Fibroblast of skin of abdomen (primary cell): Measurements from ENCODE around the gene DRICH1. TPM values are rescaled to one million over a fixed set of nuclear protein-coding genes. Genes with fewer than 3 reads are reported as not detected.
"Not testable (repeated sequence)": the region's sequence is repeated elsewhere in the genome, so short reads cannot be mapped to it uniquely, and the experiment has no call there.

ENCODE experiments used
- DNase-seq: peaks from one replicate; pipeline ENCODE4 v3.0.0-alpha.2; 2013
- polyA plus RNA-seq, 2 experiments: library from polyadenylated mRNA; unstranded; fragments of 120-200 nt; gene quantifications; one replicate each; pipeline ENCODE4 v1.2.1, GENCODE V29; 2013; ENCODE audit not compliant: insufficient read length in 2 of 2

Gene DRICH1
- 0.55 TPM for polyA plus RNA-seq (2013, experiment 1 of 2; ENCODE audit: insufficient read length)
- polyA plus RNA-seq (2013, experiment 2 of 2; ENCODE audit: insufficient read length), result 0.34 TPM

- no peak for DNase-seq
Measured at GRCh38 chr22:23632178-23632577, at the start of gene DRICH1. DRICH1 (minus strand) TSS chr22:23632321; CDS start chr22:23632023, 298 bp downstream.

- no peak for DNase-seq
Measured at GRCh38 chr22:23681026-23681809, 49.1 kb upstream of the DRICH1 start.

DNA sequence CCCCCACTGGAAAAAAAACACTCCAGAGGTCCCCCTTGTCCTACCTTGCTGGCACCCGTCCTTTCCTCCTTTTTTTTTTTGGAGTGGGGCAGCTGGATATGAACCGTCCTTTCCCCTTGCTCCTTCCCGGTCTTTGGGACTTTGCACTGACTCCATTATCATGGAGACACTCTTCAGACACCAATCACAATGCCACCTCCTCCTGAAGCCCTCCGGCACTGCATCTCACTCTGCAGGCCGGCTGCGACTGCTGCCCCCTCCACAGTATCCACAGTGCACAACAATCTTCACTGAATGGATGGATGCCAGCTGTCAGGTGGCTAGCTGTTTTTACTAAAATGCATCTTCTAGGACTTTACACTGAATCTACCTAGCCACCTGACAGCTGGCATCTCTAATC, 46.0 kb upstream of the DRICH1 start:
- DNase-seq, result no peak

- DNase-seq, result no peak
Measured at GRCh38 chr22:23677701-23677995, 45.5 kb upstream of the DRICH1 start.

- DNase-seq, result not testable (repeated sequence)
Measured at GRCh38 chr22:23676841-23677700, 45.0 kb upstream of the DRICH1 start.

GRCh38 chr22:23675502-23676415, 43.6 kb upstream of the DRICH1 start:
- DNase-seq, result no peak

GRCh38 chr22:23674886-23675501, 42.9 kb upstream of the DRICH1 start:
- DNase-seq, result not testable (repeated sequence)

DNA sequence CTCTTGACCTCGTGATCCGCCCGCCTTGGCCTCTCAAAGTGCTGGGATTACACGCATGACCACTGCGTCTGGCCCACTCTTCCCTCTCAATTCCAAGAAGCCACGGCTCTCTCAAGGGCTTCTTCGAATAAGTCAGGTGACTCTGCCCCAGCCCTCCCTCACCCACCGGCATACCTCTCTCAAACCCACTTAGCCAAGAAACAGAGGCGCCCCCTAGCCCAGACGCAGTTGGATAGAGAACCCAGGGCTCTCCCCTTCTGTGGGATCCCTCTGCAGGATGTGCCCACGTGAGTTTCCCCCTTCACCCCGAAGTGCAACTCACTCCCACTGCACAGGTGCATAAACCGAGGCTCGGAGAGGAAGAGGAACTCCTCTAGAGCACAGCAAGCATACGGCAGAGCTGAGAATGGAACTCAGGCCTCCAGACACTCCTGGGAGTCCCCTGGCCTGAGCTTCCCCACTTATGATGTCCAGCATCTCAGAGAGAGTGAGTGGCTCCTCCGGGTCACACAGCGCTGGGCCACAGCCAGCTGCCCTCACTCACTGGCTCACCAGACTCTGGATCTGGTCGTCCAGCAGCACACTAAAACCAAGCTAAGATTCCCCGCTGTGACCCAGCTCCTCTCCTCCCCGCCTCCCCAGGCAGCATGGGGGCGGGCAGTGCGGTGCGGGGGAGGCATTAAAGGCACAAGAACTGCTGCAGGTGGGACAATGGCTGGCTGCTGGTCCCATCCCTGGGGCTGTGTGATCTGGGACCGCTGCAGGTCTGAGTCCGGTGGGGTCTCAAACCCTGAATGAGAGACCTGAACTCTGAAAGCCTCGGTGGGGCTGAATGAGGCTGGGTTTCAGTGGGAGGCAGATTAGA, 41.9 kb upstream of the DRICH1 start:
- DNase-seq, result no peak

- DNase-seq, result no peak
Measured at GRCh38 chr22:23673050-23673620, 41.0 kb upstream of the DRICH1 start.

DNA sequence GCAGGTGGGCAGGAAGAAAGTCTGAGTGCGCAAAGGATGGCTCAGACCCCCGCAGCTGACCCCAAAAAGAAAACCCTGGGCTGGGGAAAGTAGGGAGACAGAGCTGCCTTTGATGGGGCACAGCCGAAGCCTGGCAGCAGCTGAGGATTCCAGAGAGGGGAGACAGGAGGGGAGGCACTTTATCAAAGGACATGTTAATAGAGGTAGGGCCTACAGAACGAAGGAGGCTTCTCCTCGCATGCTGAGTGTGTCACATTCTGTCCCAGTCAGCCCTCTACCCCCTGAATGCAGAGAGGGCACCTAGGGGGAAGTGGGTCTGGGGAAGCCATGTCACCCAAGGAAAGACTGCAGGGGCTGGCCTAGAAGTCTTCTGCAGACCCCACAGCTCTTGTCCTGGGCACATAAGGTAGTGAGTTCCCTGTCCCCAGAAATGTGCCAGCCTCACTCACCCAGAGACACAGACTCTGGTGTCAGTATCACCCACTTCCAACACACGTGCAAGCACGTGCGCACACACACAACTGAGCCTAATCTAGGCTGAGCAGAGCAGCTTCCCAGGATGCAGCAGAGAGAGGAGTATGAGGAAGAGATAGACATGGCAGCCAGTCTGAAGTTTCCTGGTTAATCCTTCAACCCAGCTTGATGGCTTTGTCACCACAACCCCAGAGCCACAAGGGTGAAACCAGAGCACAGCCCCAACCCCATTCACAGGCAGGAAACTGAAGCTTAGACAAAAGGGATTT, 40.4 kb upstream of the DRICH1 start:
- DNase-seq, result not testable (repeated sequence)

DNA sequence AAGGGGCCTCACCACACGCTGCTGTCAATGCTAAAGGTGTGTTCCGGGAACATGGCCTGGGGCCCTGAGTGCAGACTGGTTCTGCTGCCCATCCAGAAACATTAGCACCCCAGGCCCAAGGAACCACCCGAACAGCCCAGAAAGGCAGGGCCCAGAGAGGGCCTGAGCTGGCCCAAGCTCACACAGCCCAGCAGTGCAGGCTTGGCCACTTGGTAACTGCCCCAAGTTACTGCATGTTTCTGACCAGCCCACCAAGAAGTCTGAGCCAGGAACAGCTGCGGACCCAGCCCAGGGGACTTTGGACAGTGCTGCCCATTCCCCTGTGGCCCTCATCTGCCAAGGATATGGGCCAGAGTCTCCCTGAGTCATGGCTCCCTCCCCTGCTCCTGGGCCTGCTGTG, 39.3 kb upstream of the DRICH1 start:
- DNase-seq, result not testable (repeated sequence)

- DNase-seq, result no peak
Measured at GRCh38 chr22:23670378-23671295, 38.5 kb upstream of the DRICH1 start.

DNA sequence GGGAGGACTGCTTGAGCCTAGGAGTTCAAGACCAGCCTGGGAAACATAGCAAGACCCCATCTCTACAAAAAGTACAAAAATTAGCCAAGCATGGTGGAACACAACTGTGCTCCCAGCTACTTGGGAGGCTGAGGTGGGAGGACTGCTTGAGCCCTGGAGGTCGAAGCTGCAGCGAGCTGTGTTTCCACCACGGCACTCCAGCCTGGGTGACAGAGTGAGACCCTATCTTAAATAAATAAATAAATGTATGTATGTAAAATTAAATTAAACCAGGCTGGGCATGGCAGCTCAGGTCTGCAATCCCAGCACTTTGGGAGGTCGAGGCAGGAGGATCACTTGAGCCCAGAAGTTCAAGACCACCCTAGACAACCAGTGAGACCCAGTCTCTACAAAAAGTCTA, 28.3 kb upstream of the DRICH1 start:
- DNase-seq, result not testable (repeated sequence)

DNA sequence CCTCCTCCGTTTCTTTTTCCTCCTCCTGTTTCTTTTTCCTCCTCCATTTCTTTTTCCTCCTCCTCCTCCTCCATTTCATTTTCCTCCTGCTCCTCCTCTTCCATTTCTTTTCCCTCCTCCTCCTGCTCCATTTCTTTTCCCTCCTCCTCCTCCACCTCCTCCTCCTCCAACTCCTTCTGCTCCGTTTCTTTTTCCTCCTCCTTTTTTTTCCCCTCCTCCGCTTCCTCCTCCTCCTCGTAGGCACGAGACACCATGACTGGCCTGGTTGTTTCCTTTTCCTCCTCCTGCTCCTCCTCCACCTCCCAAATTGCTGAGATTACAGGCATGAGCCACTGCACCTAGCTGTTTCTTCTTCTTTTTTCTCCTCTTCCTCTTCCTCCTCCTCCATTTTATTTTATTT, 25.6 kb upstream of the DRICH1 start:
- no peak for DNase-seq

DNA sequence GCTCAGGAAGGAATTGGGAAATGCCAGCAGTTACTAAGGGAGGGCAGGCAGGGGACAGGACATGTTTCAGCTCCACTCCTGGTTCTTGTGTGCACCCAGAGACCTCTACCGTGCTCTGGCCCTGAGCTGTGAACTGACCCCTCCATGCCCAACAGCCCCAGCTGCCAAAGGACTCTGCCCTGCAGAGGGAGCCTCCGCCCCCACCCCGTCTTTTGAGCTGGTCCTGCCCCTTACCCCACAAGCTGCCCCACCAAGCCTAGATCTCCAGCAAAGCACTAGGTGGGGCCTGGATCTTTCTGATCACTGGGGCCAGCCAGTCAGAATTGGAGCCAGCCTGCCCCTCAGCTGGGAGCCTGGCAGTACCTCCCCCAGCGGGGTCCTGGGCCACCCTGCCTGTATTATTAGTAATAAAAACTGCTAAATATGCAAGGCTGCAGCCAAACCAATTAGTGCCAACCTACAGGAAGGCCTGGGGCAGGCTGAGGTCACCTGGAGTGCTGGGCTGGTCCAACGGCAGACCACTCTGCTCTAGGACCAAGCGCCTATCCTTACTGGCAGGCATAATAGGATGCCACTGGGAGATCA, 23.9 kb upstream of the DRICH1 start:
- DNase-seq, result no peak

- DNase-seq, result no peak
Measured at GRCh38 chr22:23652711-23653110, 20.6 kb upstream of the DRICH1 start.

GRCh38 chr22:23652286-23652685, 20.2 kb upstream of the DRICH1 start:
- no peak for DNase-seq

GRCh38 chr22:23651676-23652075, 19.6 kb upstream of the DRICH1 start:
- DNase-seq, result no peak
